SU-DHL-6 (cell line): Measurements from ENCODE around the gene C6orf118.

ENCODE experiments used
- H2AFZ ChIP-seq: fragments of 200-600 bp; sonication (generic); 2 replicates; pipeline ENCODE4 v1.6.1; 2014; ENCODE audit warnings: low read depth, mild to moderate bottlenecking, moderate library complexity, mixed read lengths, antibody characterized with exemption, low read length; ENCODE audit not compliant: severe bottlenecking
- H3F3A ChIP-seq: fragments of 200-600 bp; shearing (Covaris generic); 2 replicates; pipeline ENCODE4 v1.6.0; 2016; ENCODE audit warnings: antibody characterized with exemption, mild to moderate bottlenecking; ENCODE audit not compliant: insufficient read depth
- H3K27ac ChIP-seq: fragments of 200-600 bp; sonication (generic); 2 replicates; pipeline ENCODE4 v1.5.1; 2016; ENCODE audit warnings: low read depth, mild to moderate bottlenecking, low read length, moderate library complexity, mixed read lengths
- H3K27me3 ChIP-seq: fragments of 200-600 bp; sonication (generic), shearing (Covaris generic); 2 replicates; pipeline ENCODE4 v1.6.0; 2014; ENCODE audit warnings: mild to moderate bottlenecking, low read length
- H3K36me3 ChIP-seq: fragments of 200-600 bp; sonication (generic); 2 replicates; pipeline ENCODE4 v1.6.1; 2014; ENCODE audit warnings: mild to moderate bottlenecking, low read length, mixed read lengths
- H3K4me2 ChIP-seq: fragments of 300-600, 200-600 bp; shearing (Covaris generic), sonication (generic); 2 replicates; pipeline ENCODE4 v1.6.0; 2014; ENCODE audit warnings: low read length, low read depth, mild to moderate bottlenecking; ENCODE audit not compliant: poor library complexity, severe bottlenecking
- H3K4me3 ChIP-seq: fragments of 200-600 bp; sonication (generic); 2 replicates; pipeline ENCODE4 v1.5.1; 2014; ENCODE audit warnings: antibody characterized with exemption, low read length, mild to moderate bottlenecking, mixed read lengths; ENCODE audit not compliant: insufficient read depth, poor library complexity, severe bottlenecking
- H3K79me2 ChIP-seq: fragments of 200-600 bp; sonication (generic); 2 replicates; pipeline ENCODE4 v1.6.1; 2014; ENCODE audit warnings: mild to moderate bottlenecking, low read length, moderate library complexity; ENCODE audit not compliant: insufficient read depth
- H3K9ac ChIP-seq: fragments of 200-600 bp; sonication (generic); 2 replicates; pipeline ENCODE4 v1.7.0; 2014; ENCODE audit warnings: mild to moderate bottlenecking, low read length
- H3K9me2 ChIP-seq: fragments of 200-600 bp; sonication (generic); replicated peaks from 2 replicates; pipeline ENCODE4 v1.6.1; 2014; ENCODE audit warnings: low read length; ENCODE audit not compliant: insufficient read depth
- H3K9me3 ChIP-seq: fragments of 200-600 bp; sonication (generic); 2 replicates; pipeline ENCODE4 v1.6.1; 2014; ENCODE audit warnings: low read length, mixed read lengths; ENCODE audit not compliant: insufficient read depth
- H4K20me1 ChIP-seq: fragments of 200-600 bp; sonication (generic); 2 replicates; pipeline ENCODE4 v1.6.1; 2014; ENCODE audit warnings: low read depth, mild to moderate bottlenecking, antibody characterized with exemption, low read length, moderate library complexity, mixed read lengths
- EZH2phosphoT487 ChIP-seq: fragments of 200-600 bp; sonication (generic), shearing (Covaris generic); conservative IDR thresholded peaks from 2 replicates; pipeline ENCODE4 v1.6.1; 2018; ENCODE audit warnings: mild to moderate bottlenecking, antibody characterized with exemption, low read length, moderate library complexity, mixed read lengths
- TF ChIP-seq, protein P1 (sequence below): fragments of 200-600 bp; sonication (generic); IDR thresholded peaks from one replicate; pipeline ENCODE4 v1.5.1; 2017; ENCODE audit warnings: antibody characterized with exemption, mild to moderate bottlenecking, low read length, moderate library complexity; ENCODE audit not compliant: insufficient read depth, poor library complexity, severe bottlenecking

C6orf118 gene

DNA sequence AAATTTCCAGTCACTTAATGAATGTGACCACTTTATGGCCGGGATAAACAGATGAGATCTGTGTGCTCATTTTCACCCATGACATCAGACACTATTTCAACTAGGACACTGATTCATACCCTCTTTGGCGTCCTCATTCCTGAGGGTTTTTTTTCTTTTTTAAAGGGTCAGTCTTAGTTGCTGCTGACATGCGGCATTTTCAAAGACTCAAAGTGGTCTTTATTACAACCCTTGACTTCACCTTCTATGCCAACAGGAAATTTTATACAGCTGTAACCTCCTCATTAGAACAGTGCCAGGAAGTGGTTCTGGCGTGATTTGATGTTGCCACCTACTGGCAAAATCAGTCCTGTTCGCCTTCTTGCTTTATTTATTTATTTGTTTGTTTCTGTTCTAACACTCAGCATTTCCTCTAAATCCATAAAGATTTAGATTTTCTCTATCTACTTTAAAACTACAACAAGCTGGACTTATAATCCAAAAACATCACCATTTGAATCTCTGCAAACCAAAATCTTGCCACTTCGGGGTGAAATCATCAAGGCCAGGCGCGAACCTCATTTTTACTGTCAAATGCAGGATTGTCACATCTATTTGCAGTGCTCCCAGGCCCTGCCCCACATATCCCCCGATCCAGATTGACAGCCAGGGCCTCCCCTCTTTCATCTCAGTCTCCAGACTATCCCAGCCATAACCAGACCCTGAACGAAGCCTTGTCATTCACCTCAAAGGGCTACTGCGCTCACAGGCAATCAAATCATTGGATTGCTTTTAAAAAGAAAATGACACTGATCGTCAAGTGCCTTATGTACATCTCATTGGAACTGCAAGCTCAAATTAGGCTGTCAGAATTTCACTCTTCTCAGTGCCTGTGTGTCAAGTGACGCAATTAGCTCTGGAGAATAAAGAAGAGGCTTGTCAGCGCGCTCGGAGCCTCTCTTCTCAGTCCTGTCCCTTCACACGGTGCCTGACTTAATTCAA, 77.5 kb downstream of the C6orf118 start:
- Histone ChIP-seq H3K9me3 (no peaks in the 10 kb centered on the region), H3K4me3 (no peak overlapping the region), H4K20me1 (no peaks in the 10 kb centered on the region), H3K36me3 (no peaks in the 10 kb centered on the region), H3F3A (no peaks in the 10 kb centered on the region), H3K4me2 (no peak overlapping the region), H2AFZ (no peak overlapping the region), H3K9ac (no peak overlapping the region), H3K9me2 (no peaks in the 10 kb centered on the region), H3K79me2 (no peaks in the 10 kb centered on the region), H3K27ac (no peak overlapping the region), H3K27me3 (no peaks in the 10 kb centered on the region)
- TF ChIP-seq, protein P1, sequence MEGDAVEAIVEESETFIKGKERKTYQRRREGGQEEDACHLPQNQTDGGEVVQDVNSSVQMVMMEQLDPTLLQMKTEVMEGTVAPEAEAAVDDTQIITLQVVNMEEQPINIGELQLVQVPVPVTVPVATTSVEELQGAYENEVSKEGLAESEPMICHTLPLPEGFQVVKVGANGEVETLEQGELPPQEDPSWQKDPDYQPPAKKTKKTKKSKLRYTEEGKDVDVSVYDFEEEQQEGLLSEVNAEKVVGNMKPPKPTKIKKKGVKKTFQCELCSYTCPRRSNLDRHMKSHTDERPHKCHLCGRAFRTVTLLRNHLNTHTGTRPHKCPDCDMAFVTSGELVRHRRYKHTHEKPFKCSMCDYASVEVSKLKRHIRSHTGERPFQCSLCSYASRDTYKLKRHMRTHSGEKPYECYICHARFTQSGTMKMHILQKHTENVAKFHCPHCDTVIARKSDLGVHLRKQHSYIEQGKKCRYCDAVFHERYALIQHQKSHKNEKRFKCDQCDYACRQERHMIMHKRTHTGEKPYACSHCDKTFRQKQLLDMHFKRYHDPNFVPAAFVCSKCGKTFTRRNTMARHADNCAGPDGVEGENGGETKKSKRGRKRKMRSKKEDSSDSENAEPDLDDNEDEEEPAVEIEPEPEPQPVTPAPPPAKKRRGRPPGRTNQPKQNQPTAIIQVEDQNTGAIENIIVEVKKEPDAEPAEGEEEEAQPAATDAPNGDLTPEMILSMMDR, result peak; percentile 28
- TF ChIP-seq EZH2phosphoT487, result no peak

DNA sequence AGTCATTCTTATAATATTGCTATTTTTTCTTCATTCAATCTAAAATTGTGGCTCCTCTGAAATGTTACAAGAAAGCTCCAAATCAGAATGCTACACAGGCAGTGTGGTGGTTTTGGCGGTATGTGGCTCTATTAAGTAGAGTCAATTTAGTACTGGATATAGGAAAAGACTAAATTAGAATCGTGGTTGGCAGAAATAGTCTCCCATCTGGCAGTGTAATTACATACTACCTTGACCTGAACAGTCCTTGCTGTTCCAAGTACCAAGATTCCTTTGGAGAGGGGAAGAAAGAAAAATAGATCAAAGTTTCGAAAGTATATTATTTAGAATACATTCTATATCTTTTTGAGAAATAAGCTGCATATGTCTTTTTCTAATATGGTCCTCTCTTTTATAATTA, 78.2 kb downstream of the C6orf118 start:
- TF ChIP-seq, protein P1, result no peak
- no peak for TF ChIP-seq EZH2phosphoT487
- Histone ChIP-seq H3K4me3 (no peak overlapping the region), H3K79me2 (no peaks in the 10 kb centered on the region), H3K9ac (no peak overlapping the region), H3K4me2 (no peak overlapping the region), H3F3A (no peaks in the 10 kb centered on the region), H3K9me3 (no peaks in the 10 kb centered on the region), H4K20me1 (no peaks in the 10 kb centered on the region), H3K36me3 (no peaks in the 10 kb centered on the region), H3K27ac (no peak overlapping the region), H3K9me2 (no peaks in the 10 kb centered on the region), H2AFZ (no peak overlapping the region), H3K27me3 (no peaks in the 10 kb centered on the region)
